GM12865 (cell line): ENCODE measurements around the gene ECE1.

Experiments
- DNase-seq: peaks from one replicate; pipeline ENCODE4 v3.0.0; 2010; ENCODE audit warnings: low read depth
- H3K4me3 ChIP-seq: 2 replicates; pipeline ENCODE4 v1.5.1; 2011; ENCODE audit warnings: mild to moderate bottlenecking, low read depth, low read length, control low read depth
- TF ChIP-seq, protein P1 (sequence below): IDR thresholded peaks from 2 replicates; pipeline ENCODE4 v1.5.1; 2011; ENCODE audit warnings: low read length, control low read depth, low read depth, inconsistent platforms; ENCODE audit not compliant: insufficient read depth; ENCODE audit errors: missing control alignments

The ECE1 gene

DNA sequence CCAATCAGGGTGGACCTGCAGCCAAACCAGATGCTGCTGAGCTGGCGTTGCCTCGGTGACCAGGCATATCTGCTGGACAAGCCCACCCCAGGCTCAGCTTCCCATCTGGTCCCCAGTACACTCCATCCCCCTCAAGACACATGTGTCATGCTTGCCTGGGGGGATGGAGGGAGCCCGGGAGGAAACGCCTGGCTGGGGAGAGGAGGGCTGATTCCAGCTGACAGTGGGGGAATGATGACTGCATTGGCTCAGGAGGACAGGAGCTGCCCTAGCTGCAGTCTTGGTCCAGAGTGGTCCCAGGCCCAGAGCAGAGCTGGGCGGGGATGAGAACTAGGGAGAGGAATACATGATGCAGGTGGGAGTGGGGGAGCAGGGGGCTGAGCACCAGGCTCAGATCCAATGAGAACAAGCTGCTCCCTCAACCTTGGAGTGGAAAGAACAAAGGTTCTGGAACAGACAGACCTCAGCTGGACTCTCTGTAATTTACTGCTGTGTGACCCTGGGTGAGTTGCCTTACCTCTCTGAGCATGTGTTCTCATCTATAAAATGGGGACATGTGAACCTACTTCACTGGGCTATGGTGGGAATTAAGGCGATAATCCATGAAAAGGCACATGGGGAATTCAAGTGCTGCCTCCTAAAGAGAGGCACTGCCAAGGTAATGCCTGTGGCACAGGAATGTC, 23.1 kb upstream of the ECE1 start:
- H3K4me3 ChIP-seq = no peak overlapping the region
- no peak for DNase-seq
- TF ChIP-seq, protein P1, sequence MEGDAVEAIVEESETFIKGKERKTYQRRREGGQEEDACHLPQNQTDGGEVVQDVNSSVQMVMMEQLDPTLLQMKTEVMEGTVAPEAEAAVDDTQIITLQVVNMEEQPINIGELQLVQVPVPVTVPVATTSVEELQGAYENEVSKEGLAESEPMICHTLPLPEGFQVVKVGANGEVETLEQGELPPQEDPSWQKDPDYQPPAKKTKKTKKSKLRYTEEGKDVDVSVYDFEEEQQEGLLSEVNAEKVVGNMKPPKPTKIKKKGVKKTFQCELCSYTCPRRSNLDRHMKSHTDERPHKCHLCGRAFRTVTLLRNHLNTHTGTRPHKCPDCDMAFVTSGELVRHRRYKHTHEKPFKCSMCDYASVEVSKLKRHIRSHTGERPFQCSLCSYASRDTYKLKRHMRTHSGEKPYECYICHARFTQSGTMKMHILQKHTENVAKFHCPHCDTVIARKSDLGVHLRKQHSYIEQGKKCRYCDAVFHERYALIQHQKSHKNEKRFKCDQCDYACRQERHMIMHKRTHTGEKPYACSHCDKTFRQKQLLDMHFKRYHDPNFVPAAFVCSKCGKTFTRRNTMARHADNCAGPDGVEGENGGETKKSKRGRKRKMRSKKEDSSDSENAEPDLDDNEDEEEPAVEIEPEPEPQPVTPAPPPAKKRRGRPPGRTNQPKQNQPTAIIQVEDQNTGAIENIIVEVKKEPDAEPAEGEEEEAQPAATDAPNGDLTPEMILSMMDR = no peak

DNA sequence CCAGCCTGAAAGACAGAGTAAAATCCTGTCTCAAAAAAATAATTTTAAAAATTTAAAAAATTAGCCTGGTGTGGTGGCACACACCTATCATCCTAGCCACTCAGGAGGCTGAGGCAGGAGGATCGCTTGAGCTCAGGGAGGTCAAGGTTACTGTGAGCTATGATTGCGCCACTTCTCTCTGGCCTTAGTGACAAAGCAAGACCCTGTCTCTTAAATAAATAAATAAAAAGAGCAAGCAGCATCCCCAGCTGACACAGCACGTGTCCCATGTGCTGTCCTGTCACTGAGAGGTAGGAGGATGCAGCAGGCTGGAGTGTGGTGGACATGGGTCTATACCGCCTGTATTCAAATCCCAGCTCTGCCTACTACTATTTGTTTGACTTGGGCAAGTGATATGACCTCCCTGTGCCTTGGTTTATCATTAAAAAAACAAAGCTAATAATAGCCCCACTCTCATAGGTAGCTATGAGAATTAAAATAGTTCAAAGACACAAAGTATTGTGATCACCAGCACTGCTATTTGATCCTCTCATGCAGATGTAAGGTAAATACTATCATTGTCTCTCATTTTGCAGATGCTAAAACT, 22.2 kb upstream of the ECE1 start:
- H3K4me3 ChIP-seq = no peak overlapping the region
- no peak for DNase-seq
- TF ChIP-seq, protein P1 = no peak

DNA sequence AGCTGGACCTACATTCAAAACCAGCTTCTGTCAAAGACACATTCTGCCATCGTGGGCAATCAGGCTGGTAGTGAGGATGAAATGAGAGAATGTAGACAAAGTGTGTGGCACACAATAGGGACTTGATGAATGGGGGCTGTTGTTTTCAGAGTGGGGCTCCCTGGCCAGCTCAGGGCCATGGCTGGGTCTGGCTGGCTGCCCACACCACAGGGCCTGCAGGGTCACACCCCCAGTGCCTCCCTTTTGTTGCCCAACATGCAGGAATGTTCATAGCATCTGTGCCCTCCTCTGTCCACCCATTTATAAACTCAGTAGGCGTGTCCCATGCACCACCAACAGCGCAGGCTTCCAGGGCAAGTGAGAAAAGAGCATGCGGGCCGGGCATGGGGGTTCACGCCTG, 20.8 kb upstream of the ECE1 start:
- H3K4me3 ChIP-seq = no peak overlapping the region
- TF ChIP-seq, protein P1 = no peak
- no peak for DNase-seq

DNA sequence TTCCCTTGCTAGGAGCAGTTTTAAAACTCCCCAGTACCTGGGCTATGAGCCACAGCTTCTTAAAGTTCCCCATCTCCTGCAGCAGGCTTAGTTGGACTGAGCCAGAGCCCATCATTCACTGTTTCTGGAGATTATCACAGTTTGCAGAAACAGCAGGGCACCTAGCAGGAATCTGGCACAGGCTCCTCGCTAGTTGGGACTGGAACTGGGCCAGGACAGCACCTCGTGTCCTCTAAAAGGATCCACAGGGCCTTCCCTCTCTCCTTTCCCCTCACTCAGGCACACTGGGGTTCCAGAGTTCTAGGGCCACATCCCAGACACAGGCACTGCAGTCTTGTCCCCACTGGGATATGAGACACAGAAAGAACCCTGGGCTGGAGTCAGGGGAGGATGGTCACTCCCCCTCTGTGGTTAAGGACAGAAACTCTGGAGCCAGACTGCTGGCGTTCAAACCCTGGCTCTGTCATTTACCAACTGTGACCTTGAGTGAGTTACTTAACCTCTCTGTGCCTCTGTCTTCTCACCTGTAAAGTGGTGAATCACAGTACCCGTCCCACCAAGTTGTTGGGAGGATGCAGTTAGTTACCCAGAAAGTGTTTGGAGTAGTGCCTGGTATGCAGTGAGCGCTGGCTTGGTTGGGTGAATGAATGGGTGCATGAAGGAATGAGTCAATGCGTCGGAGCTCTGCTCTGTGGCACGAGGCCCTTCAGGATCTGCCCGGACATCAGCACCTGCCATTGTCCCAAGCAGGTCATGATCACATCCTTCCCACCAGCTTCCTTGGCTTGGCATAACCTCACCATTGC, 18.8 kb upstream of the ECE1 start:
- no peak overlapping the region for H3K4me3 ChIP-seq
- DNase-seq = no peak
- TF ChIP-seq, protein P1 = no peak

DNA sequence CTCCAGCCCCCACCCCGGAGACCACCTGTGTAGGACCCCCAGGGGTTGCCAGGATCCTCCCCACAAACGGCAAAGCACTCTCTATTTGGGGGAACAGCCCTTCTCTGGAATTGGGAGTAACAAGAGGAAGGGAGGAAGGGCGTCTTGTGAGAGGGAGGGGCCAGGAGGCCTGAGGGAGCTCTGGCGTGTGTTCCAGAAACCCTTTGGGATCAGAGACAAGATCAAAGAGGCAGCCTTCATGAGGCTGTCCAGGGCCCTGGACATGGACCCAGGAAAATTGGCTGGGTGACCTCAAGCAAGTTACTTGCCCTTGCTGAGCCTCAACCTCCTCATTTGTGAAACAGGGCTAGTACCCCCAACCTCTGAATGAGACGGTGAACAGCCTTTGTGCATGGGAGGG, 18.1 kb upstream of the ECE1 start:
- TF ChIP-seq, protein P1 = no peak
- no peak overlapping the region for H3K4me3 ChIP-seq
- DNase-seq = no peak

DNA sequence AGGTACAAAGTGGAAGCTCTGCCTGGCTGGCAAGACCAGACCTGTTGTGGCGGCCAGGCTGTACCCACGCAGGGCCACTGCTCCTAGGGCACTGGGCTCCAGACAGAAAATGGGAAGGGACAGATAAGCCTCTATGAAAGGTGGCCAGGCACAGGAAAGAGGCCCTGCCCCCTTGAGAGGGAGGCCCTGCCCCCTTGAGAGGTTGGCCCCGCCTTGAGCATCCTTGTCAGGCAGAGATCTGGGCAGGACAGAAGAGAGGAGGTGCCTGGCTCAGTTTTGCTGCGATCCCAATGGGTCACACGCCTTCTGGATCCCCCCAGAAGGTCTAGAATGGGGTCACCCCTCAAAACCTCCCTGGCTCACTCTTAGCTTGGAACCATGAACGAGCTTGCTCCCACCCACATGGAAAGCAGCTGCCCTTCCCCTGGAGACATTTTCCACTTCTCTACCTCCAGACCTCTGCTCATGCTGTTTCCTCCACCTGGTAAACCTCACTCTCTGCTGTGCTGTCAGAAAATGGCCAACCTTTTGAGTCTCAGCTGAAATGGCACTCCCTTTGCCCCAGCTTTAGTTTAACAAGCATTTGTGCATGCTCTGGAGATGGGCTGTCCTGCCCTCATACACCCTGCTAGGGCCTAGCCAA, 17.5 kb upstream of the ECE1 start:
- no peak overlapping the region for H3K4me3 ChIP-seq
- TF ChIP-seq, protein P1 = no peak
- DNase-seq = no peak
